ENCODE data around the gene ITPKB.
"Not testable (repeated sequence)": the region's sequence is repeated elsewhere in the genome, so short reads cannot be mapped to it uniquely, and the experiment has no call there.

ITPKB gene

DNA sequence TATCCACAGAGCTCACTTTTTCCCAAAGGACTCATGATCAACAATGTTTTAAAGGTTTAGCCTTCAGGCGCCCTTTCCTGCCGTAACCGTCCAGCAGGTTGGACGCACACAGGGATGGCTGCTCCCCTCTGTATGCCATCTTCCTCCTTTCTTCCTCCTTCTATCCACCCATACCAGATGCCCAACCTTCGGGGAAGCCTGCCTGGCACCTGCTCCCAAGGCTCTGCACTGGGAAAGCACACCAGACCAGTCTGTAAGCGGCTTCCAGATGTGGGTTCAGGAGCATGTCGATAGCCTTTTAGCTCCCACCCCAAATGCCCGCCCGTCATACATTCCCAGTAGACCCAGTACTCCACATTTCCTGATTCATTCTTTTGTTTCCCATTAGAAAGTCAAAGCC, 137.6 kb downstream of the ITPKB start:
- TF ChIP-seq, protein P1, sequence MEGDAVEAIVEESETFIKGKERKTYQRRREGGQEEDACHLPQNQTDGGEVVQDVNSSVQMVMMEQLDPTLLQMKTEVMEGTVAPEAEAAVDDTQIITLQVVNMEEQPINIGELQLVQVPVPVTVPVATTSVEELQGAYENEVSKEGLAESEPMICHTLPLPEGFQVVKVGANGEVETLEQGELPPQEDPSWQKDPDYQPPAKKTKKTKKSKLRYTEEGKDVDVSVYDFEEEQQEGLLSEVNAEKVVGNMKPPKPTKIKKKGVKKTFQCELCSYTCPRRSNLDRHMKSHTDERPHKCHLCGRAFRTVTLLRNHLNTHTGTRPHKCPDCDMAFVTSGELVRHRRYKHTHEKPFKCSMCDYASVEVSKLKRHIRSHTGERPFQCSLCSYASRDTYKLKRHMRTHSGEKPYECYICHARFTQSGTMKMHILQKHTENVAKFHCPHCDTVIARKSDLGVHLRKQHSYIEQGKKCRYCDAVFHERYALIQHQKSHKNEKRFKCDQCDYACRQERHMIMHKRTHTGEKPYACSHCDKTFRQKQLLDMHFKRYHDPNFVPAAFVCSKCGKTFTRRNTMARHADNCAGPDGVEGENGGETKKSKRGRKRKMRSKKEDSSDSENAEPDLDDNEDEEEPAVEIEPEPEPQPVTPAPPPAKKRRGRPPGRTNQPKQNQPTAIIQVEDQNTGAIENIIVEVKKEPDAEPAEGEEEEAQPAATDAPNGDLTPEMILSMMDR (IDR thresholded peaks at IDR 0.05; ENCODE audit: low read depth, low read length) = no peak
- H3K4me3 ChIP-seq (replicated peaks in 1 of 2; ENCODE audit: low read depth in 2 of 2, low read length in 2 of 2) = no peak overlapping the region
- no peak for DNase-seq (ENCODE audit: low read depth in 2 of 2)

DNA sequence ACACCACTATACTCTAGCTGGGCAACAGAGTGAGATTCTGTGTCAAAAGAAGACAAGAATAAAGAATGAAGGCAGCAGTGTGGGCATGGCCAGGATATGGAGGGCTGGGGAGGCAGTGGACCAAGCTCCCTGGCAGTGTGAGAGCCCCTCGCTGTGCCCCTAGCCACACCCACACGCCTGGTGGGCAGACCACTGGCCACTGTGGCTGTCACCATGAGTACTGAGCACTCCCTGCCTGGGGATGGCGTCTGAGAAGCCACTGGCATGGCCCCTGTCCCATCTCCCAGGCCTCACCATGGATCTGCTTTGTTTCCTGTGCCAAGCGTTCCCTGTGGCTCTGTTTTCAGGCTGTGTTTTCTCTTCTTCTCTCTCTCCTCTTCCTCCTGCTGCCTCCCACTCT, 138.8 kb downstream of the ITPKB start:
- no peak for DNase-seq (ENCODE audit: low read depth in 2 of 2)
- TF ChIP-seq, protein P1 (IDR thresholded peaks at IDR 0.05; ENCODE audit: low read depth, low read length) = no peak
- no peak overlapping the region for H3K4me3 ChIP-seq (replicated peaks in 1 of 2; ENCODE audit: low read depth in 2 of 2, low read length in 2 of 2)

DNA sequence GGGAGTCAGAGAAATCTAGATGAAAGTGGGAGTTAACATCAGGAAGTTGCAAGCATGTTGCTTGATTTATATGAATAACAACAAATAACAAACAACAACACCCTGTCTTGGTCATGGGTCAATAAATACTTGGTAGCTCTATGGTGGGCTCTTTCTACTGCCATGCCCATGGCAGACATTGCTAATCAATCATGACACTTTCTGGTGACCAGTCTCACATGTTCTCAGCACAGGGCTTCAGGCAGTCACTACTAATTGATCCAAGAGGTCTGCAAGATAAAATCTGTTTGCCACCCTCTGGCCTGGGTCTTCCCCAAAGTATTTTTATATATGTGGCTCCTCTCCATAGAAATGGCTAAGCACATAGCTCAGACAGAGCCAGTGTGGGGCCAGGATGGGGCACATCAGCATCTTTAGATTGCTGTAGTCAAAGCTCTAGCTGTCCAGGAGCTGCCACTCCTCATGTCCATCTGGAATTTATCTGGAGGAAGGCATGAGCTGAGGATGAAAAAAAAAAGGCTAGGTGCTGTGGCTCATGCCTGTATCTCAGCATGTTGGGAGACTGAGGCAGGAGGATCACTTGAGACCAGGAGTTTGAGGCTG, 139.3 kb downstream of the ITPKB start:
- H3K4me3 ChIP-seq (replicated peaks in 1 of 2; ENCODE audit: low read depth in 2 of 2, low read length in 2 of 2) = no peak overlapping the region
- DNase-seq (ENCODE audit: low read depth in 2 of 2) = no peak
- TF ChIP-seq, protein P1 (IDR thresholded peaks at IDR 0.05; ENCODE audit: low read depth, low read length) = no peak

DNA sequence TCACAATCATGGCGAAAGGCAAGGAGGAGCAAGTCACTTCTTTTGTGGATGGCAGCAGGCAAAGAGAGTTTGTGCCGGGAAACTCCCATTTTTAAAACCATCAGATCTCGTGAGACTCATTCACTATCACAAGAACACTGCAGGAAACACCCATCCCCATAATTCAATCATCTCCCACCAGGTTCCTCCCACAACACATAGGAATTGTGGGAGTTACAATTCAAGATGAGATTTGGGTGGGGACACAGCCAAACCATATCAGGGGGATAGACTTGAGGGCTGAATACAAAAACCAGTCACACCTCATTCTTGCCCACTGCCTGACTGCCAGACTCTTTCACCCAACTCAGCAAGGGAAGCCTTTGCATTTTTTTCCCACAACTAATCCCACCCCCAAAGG, 140.1 kb downstream of the ITPKB start:
- not testable (repeated sequence) for DNase-seq (ENCODE audit: low read depth in 2 of 2); H3K4me3 ChIP-seq (replicated peaks in 1 of 2; ENCODE audit: low read depth in 2 of 2, low read length in 2 of 2)

DNA sequence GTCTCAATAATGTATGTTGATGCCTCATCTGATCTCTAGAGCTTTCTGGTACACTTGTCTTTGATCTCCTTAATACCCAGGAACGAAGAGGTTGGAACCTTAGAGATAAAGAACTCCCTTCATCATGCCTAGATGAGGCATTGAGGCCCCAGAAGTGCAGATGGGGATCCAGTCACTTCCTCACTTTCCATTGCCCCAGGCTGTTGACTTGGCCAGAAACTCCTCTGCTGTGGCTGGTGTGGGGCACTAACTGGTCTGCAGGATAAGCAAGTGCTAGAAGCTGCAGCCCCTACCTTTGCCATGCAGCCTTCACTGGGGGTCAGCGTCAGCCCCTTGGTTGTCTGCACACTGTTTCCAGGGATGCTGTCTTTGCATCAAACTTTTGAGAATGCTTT, 140.6 kb downstream of the ITPKB start:
- DNase-seq (ENCODE audit: low read depth in 2 of 2) = no peak
- no peak overlapping the region for H3K4me3 ChIP-seq (replicated peaks in 1 of 2; ENCODE audit: low read depth in 2 of 2, low read length in 2 of 2)
- TF ChIP-seq, protein P1 (IDR thresholded peaks at IDR 0.05; ENCODE audit: low read depth, low read length) = no peak

DNA sequence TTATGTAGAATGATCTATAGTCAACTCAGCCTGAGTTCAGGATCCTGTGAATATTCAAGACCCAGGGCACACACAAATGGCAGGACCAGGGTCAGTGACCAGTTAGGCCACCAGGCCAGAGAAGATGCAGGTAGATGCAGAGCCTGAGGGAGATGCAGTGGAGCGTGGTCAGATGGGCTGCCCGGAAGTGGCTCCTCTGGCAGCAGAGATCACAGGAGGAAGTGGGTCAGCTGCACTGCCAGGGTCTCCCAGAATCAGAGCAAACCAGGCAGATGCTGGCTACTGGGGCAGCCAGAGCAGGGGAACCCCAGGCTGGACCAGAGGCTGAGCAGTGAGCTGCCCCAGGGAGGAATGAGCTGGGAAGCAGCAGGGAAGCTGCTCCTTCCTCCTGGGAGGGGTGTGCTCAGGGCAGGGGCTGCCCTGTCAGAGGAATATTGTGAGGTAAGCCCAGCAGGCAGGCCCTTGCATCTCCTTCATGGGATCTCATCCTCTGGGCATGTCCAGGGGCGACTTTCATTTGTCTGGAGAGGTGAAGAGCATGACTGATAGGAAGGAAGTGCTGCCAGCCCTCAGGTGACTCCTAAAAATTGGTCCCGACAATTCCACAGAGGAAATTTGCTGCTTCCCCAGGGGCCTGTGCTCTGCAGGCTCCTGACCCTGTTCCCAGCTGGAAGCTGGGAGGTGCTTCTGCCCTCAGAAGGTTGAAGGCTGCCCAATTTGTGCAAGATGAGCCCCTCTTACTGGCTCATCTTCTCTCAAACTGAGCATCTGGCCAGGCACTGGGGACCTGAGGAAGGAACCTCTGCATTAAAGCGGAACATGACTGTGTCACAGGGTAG, 141.2 kb downstream of the ITPKB start:
- DNase-seq (ENCODE audit: low read depth in 2 of 2) = no peak
- TF ChIP-seq, protein P1 (IDR thresholded peaks at IDR 0.05; ENCODE audit: low read depth, low read length) = no peak
- no peak overlapping the region for H3K4me3 ChIP-seq (replicated peaks in 1 of 2; ENCODE audit: low read depth in 2 of 2, low read length in 2 of 2)

DNA sequence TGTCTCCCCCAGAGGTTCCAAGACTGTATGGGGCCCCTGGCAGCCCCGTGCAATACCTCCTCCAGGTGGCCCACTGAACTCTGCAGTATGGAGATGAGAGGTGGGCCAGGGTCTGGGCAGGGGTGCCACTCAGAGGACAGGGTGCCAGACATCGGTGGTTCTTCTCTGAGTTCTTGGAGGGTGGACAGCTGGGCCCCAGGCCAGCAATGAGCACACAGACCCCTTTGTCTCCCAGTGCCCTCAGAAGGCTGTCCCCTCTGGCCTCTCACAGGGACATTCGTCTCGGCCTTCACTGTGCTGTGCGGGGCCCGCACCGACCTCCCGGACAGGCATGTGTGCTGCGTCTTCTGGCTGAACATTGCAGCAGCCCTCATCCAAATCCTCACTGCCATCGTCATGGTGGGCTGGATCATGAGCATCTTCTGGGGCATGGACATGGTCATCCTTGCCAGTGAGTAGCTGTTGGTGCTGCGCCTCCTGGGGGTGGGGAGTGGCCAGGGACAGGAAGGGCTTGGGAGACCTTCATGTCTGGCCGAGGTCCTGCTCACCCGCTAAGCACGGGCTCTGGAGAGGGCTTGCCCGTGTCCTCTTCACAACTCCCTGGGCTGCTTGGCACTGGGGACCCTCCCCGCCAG, 142.4 kb downstream of the ITPKB start:
- TF ChIP-seq, protein P1 (IDR thresholded peaks at IDR 0.05; ENCODE audit: low read depth, low read length) = no peak
- no peak for DNase-seq (ENCODE audit: low read depth in 2 of 2)
- H3K4me3 ChIP-seq (replicated peaks in 1 of 2; ENCODE audit: low read depth in 2 of 2, low read length in 2 of 2) = no peak overlapping the region
